ENCODE data around the gene AGXT2. TPM values are rescaled to one million over a fixed set of nuclear protein-coding genes. Genes with fewer than 3 reads are reported as not detected.

The AGXT2 gene
- total RNA-seq, 1 experiment from 2014 or later: not detected

DNA sequence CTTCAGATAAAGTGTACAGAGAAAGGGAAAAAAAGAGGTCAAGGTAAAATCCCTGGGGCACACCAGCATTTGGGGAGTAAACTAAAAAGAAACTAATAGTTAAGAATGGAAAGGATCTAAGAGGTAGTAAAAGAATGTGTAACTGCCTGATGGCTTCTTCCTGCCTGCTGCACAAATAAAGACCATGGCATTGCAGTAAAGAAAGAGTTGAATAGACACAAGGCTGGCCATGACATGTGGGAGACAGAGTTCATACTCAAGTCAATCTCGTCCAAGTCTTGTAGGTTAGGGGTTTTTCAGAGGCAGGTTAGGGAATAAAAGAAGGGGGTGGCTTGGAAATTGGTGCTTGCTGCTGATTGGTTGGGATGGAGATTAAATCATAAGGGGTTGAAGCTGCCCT lies 60.8 kb downstream of the AGXT2 start:
- H4K5ac ChIP-seq (ENCODE audit: insufficient read length, low read depth, low read length): no peak overlapping the region
- TF ChIP-seq, protein P1, sequence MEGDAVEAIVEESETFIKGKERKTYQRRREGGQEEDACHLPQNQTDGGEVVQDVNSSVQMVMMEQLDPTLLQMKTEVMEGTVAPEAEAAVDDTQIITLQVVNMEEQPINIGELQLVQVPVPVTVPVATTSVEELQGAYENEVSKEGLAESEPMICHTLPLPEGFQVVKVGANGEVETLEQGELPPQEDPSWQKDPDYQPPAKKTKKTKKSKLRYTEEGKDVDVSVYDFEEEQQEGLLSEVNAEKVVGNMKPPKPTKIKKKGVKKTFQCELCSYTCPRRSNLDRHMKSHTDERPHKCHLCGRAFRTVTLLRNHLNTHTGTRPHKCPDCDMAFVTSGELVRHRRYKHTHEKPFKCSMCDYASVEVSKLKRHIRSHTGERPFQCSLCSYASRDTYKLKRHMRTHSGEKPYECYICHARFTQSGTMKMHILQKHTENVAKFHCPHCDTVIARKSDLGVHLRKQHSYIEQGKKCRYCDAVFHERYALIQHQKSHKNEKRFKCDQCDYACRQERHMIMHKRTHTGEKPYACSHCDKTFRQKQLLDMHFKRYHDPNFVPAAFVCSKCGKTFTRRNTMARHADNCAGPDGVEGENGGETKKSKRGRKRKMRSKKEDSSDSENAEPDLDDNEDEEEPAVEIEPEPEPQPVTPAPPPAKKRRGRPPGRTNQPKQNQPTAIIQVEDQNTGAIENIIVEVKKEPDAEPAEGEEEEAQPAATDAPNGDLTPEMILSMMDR (conservative IDR thresholded peaks at IDR 0.05): no peak
- no peak overlapping the region for H2AK5ac ChIP-seq (ENCODE audit: insufficient read length, low read length)
- DNase-seq: no peak
- no peak overlapping the region for H2AFZ ChIP-seq (ENCODE audit: low read length)
- H3K9ac ChIP-seq (ENCODE audit: extremely low read depth, insufficient read length, low read length): no peak overlapping the region
- no peak overlapping the region; a peak in 1 of 7 replicates for H3K27ac Mint-ChIP-seq
- no peaks in the 10 kb centered on the region for H4K20me1 ChIP-seq (ENCODE audit: control insufficient read depth, insufficient read depth, insufficient read length)
- H2BK5ac ChIP-seq (ENCODE audit: insufficient read length, low read length): no peak overlapping the region
- H3K9me3 ChIP-seq (ENCODE audit: control insufficient read depth, low read depth, low read length): no peaks in the 10 kb centered on the region
- no peak overlapping the region for H2BK15ac ChIP-seq (ENCODE audit: low read depth, low read length)
- H3K79me2 ChIP-seq (ENCODE audit: insufficient read depth, low read length): no peaks in the 10 kb centered on the region
- H3K4me3 Mint-ChIP-seq: no peak overlapping the region
- H4K91ac ChIP-seq (ENCODE audit: insufficient read length, low read depth, low read length): no peak overlapping the region
- H3K27me3 ChIP-seq (ENCODE audit: insufficient read depth, low read length): no peaks in the 10 kb centered on the region
- H3T11ph ChIP-seq (ENCODE audit: low read length): no peak overlapping the region
- peaks cover 2% of the 10 kb centered on the region; the same call in 1 of the 2 replicates for H3K27me3 Mint-ChIP-seq (ENCODE audit: low read depth)
- H3K27ac ChIP-seq (ENCODE audit: insufficient read length, low read depth, low read length): no peak overlapping the region
- H2BK20ac ChIP-seq (ENCODE audit: low read depth, low read length, poor library complexity, severe bottlenecking): no peak overlapping the region
- no peaks in the 10 kb centered on the region for H3K79me1 ChIP-seq (ENCODE audit: insufficient read depth, low read depth, low read length, poor library complexity, severe bottlenecking)
- no peak overlapping the region for H2BK12ac ChIP-seq (ENCODE audit: insufficient read length, low read depth, low read length)
- no peak overlapping the region for H3K4me2 ChIP-seq (ENCODE audit: insufficient read depth, insufficient read length, low read length)
- H3K4me1 Mint-ChIP-seq: peaks cover 15 to 22% of the 10 kb centered on the region in 2 experiments
- peaks cover 22 to 35% of the 10 kb centered on the region in 2 experiments for H3K9me3 Mint-ChIP-seq
- no peak overlapping the region for H3K23ac ChIP-seq (ENCODE audit: insufficient read length, low read depth, low read length)
- H4K8ac ChIP-seq (replicated peaks; ENCODE audit: insufficient read length, low read depth, low read length): no peak overlapping the region
- no peak overlapping the region for H3K56ac ChIP-seq (ENCODE audit: insufficient read length, low read depth, low read length)
- H3K4me1 ChIP-seq (ENCODE audit: insufficient read depth, low read length): no peaks in the 10 kb centered on the region
- no peak overlapping the region for H2BK120ac ChIP-seq (ENCODE audit: low read depth, low read length, poor library complexity, severe bottlenecking)
- H3K18ac ChIP-seq (ENCODE audit: insufficient read length, low read depth, low read length): no peak overlapping the region
- no peak overlapping the region for H3K14ac ChIP-seq (ENCODE audit: insufficient read depth, low read length)
- WGBS (ENCODE audit: extremely low coverage, insufficient read length, low lambda C conversion rate): no CpG with 5 or more reads among the region's 1 CpG
- H3K4ac ChIP-seq (ENCODE audit: low read depth, low read length): no peak overlapping the region
- H3K23me2 ChIP-seq (ENCODE audit: insufficient read length, low read depth, low read length, poor library complexity, severe bottlenecking): no peaks in the 10 kb centered on the region
- H3K36me3 Mint-ChIP-seq (ENCODE audit: insufficient read depth in 1 of 3, low read depth in 3 of 3): peaks cover 4 to 27% (median 7%) of the 10 kb centered on the region in 3 experiments; a peak in 5 of 7 replicates

Data from H9 (cell line).